GM10266 (cell line): ENCODE data around the gene MGST3.
"Not testable (repeated sequence)": the region's sequence is repeated elsewhere in the genome, so short reads cannot be mapped to it uniquely, and the experiment has no call there.

Source experiments
- DNase-seq: peaks from one replicate; pipeline ENCODE4 v3.0.0; 2012; ENCODE audit errors: extremely low spot score
- TF ChIP-seq, protein P1 (sequence below): IDR thresholded peaks from 2 replicates; pipeline ENCODE4 v1.5.1; 2012; ENCODE audit warnings: mild to moderate bottlenecking, low read depth; ENCODE audit not compliant: control insufficient read depth, insufficient read depth; ENCODE audit errors: missing control alignments

MGST3 gene

DNA sequence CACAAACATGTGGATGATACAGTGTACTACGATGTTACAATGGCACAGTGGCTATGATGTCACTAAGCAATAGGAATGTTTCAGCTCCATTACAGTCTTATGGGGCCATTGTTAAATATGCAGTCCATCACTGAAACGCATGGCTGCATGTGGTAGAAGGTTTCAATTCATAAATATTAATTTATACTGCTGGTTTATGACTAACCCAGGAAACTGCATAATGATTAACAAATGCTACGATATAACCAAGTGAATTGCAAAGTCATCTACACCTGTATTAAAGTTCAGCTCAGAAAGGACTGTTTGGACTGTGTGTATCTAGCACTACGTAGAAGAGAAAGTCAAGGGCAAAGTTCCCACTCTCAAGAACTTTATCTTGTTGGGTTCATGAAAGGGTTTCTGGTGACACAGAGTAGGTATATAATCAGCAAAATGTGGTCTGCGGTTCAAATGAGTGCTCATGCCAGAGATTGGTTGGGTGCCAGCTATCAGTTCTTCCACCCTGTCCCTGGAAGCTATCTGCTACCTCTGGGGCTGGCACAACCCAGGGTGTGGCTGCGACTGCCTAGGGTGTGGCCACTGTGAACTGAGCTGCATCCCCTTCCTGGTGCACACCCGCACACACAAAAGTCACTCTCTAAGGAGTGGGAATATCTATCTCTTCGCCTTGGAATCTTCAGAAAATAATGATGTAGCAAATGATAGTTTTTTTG lies 14.8 kb downstream of the MGST3 start:
- DNase-seq: no peak
- TF ChIP-seq, protein P1, sequence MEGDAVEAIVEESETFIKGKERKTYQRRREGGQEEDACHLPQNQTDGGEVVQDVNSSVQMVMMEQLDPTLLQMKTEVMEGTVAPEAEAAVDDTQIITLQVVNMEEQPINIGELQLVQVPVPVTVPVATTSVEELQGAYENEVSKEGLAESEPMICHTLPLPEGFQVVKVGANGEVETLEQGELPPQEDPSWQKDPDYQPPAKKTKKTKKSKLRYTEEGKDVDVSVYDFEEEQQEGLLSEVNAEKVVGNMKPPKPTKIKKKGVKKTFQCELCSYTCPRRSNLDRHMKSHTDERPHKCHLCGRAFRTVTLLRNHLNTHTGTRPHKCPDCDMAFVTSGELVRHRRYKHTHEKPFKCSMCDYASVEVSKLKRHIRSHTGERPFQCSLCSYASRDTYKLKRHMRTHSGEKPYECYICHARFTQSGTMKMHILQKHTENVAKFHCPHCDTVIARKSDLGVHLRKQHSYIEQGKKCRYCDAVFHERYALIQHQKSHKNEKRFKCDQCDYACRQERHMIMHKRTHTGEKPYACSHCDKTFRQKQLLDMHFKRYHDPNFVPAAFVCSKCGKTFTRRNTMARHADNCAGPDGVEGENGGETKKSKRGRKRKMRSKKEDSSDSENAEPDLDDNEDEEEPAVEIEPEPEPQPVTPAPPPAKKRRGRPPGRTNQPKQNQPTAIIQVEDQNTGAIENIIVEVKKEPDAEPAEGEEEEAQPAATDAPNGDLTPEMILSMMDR: no peak

DNA sequence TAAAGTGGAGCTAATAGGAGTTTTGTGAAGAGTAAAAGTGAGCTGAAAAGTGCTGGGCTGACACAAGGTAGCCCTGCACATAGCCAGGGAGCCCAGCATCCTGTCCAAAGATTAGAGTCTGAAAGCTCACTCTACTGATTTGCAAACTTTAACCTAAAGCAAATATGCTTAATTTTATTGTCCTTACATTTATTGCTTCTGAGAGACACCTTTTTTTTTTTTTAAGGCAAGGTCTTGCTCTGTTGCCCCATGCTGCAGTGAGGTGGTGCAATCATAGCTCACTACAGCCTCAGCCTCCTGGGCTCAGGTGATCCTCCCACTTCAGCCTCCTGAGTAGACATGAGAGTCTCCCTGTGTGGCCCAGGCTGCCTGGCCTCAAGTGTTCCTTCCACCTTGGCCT lies 16.5 kb downstream of the MGST3 start:
- DNase-seq: no peak
- TF ChIP-seq, protein P1: no peak

DNA sequence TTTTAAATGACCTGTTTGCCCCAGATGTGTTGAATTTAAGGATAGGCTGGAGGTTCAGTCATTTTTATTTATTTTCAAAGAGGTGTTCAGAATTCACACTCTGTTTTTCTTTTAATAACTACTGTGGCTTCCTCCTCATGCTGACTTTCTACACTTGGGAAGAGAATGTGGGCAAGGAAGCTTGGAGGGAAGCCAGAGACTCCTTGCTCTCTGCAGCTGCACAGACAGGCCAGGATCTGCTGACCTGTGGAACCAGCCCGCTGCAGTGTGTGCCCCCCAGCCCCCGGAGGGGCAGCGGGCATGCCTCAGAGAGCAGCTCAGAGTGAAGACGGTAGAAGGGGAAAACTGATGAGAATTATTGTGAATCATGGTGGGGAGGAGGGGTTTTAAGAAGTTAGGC lies 16.9 kb downstream of the MGST3 start:
- no peak for DNase-seq
- TF ChIP-seq, protein P1: no peak

DNA sequence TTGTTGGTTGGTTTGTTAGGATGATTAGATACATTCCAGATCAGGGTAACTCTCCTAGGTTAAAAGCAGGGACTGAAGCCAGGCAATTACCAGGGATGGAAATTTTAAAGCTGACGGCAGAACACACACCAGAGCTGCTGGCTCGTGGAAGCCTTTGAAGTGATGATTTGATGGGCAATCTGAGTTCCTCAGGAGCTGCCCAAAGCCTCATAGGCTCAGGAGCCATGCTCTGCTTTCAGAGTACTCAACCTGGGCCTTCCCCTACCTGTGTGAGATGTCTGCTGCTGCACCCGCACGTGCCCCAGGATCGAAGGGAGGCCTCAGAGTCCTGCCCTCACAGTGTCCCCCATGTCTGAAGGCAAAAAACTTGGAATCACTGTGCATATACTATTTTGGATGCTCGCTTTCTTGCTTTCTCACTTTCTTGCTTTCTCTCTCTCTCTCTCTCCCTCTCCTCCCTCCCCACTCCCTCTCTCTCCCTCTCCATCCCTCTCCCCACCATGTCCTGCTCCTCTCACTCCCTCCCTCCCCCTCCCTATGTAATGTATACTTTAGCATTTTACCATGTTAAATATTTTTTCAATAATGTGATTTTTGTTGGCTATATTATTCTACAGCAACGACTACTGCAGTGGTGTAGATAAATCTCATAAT lies 18.0 kb downstream of the MGST3 start:
- TF ChIP-seq, protein P1: no peak

DNA sequence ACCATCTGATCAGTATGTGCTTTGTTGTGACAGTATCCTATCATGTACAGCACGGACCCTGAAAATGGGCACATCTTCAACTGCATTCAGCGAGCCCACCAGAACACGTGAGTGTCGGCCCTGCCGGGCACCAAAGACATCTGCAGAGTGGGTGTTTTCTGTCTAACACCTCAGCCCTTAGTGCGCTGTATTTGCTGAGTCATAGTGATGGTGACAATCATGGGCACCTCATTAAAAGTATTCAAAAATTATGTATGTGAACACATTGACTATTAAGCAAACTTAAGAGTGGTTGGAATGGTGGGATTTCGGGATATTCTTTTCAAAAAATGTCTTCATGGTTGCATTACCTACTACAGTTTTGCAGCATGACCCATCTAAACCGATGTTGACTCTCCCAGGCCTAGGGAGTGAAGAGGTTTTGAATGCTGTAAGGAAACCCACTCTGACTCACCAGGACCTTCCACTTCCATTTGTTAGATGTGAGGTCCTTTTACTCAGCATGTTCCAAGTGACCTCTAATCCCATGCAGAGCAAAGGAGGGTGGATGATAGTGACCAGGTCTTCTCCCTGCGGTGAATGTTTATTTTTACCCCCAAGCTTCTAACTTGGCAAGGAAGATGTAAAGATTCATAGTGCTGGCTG lies 20.1 kb downstream of the MGST3 start:
- no peak for DNase-seq
- TF ChIP-seq, protein P1: no peak

More for the DNA sequence above, 18.0 kb downstream of the MGST3 start:
- DNase-seq: no peak

DNA sequence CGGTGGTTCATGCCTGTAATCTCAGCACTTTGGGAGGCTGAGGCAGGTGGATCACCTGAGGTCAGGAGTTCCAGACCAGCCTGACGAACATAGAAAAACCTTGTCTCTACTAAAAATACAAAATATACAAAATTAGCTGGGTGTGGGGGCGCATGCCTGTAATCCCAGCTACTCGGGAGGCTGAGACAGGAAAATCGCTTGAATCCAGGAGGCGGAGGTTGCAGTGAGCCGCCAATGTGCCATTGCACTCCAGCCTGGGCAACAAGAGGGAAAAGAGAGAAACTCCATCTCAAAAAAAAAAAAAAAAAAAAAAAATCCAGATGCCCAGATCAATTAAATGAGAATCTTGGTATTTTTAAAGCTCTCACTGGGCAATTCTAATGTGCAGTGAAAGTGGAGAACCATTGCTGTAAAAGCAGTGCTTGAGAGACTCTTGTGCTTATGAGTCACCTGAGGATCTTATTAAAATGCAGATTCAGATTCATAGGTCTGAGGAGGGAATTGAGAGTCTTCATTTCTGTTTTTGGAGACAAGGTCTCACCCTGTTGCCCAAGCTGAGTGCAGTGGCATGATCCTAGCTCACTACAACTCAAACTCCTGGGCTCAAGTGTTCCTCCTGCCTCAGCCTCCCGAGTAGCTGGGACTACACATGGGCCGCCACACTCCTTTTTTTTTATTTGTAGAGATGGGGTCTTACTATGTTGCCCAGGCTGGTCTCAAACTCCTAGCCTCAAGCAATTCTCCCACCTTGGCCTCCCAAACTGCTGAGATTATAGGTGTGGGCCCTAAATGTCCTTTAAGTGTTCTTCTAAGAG lies 27.9 kb downstream of the MGST3 start:
- not testable (repeated sequence) for DNase-seq

DNA sequence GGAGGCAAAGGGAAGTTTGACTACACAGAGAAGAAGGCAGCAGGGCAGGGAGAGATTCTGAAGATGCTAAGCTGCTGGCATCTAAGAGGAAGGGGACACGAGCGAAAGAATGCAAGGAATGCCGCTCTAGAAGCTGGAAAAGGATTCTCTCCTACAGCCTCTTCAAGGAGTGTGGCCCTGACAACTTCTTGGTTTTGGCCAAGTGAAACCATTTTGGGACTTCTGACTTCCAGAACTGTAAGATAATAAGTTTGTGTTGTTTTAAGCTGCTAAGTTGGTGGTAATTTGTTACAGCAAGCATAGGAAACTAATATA lies 28.5 kb downstream of the MGST3 start:
- TF ChIP-seq, protein P1: no peak
- no peak for DNase-seq
